Activated T-cell treated with anti-CD3 and anti-CD28 coated beads, Interleukin-2, amount 50 U/mL, for 1 hour (primary cell): ENCODE results near the gene CTCF.

Source experiments
- DNase-seq: peaks from one replicate; pipeline ENCODE4 v3.0.0-alpha.2; 2020

CTCF gene

DNA sequence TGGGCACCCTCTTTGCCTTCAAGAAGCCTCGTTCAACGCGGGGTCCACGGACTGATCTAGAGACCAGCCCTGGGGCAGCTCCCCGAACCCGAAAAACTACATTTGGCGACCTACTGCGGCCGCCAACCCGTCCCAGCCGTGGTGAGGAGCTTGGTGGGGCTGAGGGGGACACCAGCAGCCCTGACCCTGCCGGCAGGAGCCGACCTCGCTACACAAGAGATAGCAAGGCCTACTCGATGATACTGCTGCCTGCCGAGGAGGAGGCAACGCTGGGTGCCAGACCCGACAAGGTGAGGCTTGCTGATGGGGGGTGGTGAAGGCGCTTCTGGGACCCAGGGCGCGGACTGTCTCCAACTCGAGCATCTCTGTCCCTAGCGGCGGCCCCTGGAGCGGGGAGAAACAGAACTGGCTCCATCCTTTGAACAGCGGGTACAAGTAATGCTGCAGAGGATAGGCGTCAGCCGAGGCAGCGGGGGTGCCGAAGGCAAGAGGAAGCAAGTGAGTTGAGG is 92.1 kb downstream of the CTCF start:
- DNase-seq: no peak

DNA sequence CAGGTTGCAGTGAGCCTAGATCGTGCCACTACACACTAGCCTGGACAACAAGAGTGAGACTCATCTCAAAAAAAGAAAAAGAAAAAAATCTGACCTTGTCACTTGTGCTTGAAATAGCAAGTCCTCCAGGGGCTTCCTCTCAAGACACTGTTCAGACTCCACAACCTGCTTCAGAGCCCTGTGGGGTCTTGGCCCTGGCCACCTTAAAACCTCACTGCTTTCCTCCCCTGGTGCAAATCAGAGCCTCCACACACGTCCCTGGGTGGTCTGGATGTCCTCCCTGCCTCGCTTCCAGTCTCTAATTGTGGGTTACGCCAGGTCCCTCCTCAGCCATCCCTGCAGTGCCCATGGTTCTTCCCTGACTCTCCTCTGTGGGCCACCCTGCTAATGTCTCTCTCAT is 93.0 kb downstream of the CTCF start:
- no peak for DNase-seq

DNA sequence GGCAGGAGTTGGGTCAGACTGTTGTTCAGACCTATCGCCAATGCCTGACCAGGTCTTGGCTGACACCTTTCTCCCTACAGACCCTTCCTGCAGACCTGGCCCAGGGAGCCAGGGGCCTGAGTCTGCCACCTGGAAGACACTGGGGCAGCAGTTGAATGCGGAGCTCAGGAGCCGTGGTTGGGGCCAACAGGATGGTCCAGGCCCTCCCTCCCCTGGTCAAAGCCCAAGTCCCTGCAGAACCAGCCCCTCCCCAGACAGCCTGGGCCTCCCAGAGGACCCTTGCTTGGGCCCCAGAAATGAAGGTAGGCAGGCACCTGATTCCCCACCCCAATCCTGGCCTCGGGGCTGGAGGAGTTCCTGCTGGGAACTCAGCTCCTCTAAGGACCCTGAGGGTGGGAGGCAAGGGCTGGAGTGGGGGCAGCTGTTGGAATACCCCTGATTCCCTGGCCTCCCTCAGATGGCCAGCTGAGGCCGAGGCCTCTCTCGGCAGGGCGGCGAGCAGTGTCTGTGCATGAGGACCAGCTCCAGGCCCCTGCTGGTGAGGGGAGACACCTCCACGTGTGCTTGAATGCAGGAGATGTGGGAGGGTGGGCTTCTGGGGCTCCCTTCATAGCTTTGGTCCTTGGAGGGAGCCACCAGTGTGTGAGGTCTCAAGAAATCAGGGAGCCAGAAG is 94.2 kb downstream of the CTCF start:
- DNase-seq: no peak

DNA sequence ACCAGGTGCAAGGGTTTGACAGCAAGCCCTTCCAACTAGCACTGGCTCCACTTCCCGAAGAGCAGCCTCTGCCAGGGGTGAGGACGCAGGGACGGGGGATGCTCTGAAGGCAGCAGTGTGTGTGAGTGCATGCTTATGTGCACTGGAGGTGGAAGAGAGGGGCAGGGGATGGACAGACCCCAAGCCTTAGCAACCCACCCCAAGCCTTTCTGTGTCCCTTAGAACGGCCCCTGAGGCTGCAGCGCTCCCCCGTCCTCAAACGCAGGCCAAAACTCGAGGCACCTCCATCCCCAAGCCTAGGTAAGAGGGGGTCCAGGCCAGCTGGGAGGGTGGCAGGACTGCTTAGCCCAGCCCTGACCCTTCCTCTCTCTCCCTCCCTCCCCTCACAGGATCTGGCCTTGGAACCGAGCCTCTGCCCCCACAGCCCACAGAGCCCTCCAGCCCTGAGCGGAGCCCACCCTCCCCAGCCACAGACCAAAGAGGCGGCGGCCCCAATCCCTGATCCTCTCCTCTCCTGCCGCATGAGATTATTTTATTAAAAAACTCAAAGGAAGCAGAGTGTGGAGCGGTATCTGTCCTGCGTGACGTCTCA is 94.8 kb downstream of the CTCF start:
- DNase-seq: no peak

DNA sequence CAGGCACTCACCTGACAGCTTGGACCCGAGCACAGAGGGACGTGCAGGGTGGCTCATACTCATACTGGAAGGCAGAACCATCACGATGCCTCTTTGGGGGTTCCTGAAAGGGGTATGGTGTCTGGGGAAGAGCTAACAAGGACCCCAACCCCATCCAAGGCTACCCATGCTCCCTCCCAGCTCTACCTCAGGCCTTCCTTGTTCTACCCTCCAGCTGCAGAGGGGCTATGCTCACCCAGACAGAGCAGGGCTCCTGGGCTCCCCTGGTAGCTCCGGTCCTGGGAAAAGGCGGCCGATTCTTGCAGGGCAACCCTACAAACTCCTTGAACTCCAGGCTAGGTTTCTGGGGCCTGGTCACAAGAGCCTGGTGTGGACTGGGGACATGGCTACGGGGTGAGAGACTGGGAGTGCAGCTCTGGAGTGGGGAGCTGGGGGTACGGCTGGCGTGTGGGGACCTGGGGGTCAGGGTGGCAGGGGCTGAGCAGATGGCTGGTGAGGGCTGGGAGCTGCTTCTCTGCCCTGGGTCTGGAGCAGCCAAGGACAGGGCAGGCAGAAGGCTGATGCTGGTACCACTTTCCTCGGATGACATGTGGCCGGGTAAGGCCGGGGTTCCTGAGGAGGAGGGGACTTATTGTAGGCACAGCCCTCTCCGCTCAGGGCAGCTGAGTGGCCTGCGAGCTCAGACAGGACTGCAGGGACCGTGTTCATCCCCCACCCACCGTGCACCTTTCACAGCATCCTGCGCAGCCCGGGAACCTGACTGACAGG is 95.6 kb downstream of the CTCF start:
- DNase-seq: no peak

DNA sequence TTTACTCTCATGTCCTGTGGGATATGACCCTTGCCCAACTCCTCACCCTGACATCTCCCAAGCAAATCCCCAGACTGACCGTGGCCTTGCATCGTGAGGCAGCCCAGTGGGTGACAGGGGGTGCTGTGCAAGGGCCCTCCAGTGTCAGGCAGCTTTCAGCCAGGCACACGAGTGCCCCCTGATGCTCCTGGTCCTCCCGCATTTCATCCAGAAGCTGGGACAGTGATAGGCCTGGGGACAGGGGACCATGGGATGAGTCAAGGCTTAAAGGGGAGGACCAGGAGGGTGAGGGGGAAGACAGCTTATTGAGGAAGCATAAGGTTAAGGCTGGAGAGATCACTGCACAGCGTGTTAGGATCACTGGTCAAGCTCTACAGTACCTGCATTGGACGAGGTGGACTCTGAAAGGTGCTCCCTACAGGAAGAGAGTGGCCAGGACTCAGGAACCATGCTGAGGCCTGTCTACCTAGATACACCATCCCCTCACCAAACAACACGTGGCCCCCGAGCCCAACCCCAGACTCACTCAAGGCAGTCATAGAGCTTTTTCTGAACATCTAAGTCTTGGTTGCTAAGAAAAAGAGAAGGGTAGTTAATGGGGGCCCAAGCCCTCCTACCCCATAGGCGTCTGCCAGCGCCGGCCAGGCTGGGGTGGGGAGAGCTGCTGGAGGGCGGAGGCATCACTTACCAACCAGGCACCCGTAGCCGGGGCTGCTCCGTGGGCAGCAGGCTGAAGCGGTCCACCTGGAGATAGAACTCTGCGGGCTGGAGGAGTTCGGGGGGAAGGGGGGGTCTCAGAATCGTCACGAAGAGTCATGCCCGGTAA is 96.7 kb downstream of the CTCF start:
- DNase-seq: no peak

DNA sequence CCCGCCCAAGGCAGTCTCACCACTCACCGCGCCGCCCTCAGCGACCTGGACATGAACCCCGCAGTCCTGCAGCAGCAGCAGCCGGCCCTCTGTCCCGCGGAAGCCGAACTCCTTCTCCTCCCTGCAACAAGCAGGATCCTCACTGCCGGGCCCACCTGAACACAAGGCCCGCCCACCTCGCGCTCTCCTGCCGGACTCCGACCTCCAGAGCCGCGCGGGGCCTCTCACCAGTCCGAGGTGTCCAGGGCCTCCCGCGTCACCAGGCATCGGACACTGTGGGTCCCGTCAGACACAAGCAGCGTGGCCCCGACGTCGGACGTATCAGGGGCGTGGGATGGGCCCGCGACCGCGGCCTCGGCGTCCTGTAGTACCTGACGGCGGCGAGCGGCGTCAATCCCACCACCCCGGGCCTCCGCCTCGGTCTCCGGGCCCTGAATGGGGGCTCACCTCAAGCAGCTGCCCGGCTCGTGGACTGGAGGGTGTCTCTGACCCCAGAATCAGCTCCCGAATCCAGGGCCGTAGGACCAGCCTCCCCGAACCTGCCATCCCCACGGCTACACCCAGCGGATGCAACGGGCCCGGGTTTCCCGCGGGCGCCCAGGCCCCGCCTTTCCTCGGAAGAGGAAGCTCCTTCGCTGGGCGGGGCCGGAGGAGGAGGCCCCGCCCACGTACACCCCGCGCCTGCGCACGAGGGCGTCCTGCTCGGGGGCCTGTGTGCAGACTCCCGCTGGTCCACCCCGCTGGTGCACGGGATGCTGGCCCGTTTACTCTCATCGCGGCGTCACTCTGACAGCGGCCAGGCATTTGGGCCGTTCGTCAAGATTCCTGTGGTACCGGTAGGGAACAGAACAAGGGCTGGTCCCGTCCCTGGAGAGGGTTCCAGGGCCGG is 97.6 kb downstream of the CTCF start, which contains the start of gene ACD:
Gene ACD (minus strand): TSS at position 586 of the 889 bp plus-strand sequence. CDS start 40 bp downstream, at position 546.
- DNase-seq: peak; percentile 95

DNA sequence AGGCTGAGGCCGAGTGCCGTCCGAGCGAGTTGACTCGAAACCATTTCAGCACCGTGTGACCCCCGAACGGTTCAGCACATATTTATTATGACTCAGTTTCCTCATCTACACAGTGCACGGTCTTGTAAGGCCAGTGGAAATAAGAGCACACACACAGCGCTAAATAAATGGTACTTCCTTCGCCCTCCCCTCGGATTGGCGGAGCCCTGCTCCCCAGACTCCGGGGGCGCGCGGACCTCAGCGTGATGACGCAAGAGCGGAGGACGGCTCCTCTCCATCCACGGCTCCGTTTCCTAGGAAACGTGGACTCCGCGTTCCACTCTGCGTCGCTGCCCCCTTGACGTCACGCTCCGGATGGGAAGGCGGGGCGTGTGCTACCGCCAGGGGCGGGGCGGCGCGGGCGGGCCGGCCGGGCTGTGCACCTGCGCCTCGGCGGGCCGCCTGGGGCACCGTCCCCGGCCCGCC is 98.3 kb downstream of the CTCF start, which contains the start of gene PARD6A:
Gene PARD6A (plus strand): TSS at position 397 of the 465 bp plus-strand sequence. CDS start 79 bp downstream, outside the sequence.
- peak; percentile 90 for DNase-seq

DNA sequence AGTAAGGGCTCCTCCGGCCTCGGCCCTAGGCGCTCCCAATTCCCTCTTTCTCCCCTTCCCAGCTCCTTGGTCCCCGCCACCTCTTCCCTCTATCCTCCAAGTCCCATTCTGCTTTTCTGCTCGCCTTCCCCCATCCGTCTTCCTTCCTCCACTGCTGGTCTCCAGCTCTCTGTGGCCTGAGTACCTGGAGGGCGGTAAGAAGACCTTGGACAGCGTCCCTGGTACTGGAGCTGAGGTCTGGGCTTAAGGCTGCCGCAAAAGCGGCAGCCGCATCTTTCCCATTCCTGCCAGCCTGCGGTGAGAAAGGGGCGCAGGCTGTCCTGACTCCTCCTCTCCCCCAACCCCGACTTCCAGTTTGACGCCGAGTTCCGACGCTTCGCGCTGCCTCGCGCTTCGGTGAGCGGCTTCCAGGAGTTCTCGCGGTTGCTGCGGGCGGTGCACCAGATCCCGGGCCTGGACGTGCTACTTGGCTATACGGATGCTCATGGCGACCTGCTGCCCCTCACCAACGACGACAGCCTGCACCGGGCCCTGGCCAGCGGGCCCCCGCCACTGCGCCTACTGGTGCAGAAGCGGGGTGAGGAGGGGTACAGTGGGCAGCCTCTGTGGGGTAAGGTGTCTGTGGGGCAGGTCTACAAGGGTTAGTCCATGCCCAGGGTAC is 98.9 kb downstream of the CTCF start:
- DNase-seq: no peak

DNA sequence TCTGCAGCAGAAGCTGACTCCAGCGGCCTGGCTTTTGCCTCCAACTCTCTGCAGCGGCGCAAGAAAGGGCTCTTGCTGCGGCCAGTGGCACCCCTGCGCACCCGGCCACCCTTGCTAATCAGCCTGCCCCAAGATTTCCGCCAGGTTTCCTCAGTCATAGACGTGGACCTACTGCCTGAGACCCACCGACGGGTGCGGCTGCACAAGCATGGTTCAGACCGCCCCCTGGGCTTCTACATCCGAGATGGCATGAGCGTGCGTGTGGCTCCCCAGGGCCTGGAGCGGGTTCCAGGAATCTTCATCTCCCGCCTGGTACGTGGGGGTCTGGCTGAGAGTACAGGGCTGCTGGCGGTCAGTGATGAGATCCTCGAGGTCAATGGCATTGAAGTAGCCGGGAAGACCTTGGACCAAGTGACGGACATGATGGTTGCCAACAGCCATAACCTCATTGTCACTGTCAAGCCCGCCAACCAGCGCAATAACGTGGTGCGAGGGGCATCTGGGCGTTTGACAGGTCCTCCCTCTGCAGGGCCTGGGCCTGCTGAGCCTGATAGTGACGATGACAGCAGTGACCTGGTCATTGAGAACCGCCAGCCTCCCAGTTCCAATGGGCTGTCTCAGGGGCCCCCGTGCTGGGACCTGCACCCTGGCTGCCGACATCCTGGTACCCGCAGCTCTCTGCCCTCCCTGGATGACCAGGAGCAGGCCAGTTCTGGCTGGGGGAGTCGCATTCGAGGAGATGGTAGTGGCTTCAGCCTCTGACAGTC is 99.7 kb downstream of the CTCF start:
- no peak for DNase-seq

DNA sequence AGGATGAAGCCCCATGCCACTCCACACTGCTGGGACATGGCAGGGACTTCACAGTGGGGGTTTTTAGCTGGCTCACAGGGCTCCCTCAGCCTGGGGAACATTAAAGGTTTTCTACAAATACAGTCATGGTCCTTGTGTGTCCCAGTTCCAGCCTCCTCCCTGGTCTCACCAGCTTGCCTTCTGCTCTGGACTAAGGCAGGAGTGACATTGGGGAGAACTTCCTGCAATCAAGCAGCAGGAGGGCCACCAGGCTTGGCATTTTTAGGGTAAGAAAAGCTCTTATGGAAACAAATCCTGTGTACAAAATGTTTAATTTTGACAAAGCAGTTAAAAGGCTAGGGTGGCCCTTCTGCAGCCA is 100.3 kb downstream of the CTCF start:
- no peak for DNase-seq

DNA sequence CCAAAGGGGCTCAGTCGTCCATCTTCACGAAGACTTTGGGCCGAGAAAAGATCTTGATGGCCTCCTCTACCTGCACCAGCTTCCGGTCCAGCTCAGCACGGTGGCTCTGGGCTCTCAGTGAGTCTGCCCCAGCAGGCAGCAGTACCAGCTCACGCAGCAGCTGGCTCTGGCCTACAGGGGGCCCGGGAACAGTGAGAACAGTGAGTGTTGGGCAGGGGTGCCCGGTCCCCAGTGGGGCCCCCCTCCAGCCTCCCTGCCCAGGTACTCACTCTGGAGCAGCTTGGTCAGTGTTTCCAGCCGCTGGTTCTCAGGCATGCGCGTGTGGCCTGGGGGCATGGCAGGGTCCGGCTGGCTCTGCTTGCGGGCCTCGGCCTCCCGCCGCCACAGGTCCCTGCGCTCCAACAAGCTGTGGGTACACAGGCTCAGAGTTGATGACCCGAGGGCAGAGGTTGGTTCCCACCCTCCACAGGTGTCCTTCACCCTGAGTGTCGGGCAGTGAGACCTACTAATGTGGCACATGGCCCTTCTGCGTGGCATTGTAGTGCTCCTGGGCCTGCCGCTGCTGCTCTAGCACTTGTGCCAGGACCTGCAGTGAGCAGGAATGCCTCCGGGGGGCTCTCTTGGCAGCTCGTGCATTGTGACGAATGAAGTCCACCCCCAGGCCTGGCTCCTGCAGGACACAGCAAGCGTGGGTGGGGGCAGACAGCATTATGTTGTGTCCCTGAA is 101.0 kb downstream of the CTCF start:
- peak; percentile 50 for DNase-seq

DNA sequence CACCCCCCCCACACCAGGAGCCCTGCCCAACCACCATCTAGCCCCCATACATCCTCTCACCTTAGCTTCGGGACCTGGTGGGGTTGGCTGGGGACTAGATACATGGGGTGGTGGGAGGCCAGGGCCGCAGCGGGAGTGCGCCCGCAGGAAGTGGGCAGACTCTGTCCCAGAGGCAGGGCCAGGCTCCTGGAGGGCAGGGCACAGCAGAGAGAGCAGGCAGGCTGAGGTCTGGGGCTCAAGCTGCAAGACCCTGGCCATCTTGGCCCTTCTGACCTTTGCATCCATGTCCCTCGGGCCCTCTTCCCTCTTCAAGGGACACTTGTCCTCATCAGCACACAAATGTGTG is 101.5 kb downstream of the CTCF start:
- DNase-seq: no peak

DNA sequence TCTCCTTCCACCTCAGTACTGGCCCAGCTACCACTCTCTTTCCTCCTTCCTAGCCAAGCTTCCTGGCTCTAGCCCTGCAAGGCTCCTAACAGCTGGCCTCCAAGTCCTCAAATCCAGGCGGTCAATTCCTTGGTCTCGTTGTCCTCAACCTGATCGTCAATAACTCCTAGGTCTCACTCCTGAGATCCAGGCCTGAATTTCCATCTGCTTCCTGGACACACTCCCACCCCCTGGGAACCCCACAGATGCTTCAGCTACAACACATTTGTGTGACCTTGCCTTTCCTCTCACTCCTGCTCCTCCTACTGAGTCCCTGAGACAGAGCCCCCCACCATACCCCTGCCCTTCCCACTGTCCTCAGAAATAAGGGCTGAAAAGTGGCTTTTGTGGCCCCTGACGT is 101.9 kb downstream of the CTCF start:
- DNase-seq: no peak

DNA sequence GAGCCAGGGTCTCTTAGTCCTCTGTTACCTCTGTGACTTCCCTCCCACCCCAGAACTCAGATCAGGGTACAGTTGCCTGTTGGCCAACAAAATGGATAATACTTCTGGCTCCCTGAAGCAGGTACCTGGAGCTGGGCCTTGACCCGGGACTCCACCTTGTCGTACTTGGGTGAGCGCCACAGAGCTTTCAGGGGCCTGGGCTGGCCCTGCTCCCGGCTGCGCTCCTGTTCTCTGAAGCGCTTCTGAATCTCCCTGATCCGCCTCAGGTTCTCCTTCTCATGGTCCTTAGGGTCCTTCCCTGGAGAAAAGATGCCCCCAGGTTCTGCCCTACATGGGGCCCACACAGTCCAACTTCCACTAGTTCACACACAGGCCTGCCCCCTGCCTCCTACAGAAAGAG is 102.5 kb downstream of the CTCF start:
- no peak for DNase-seq

DNA sequence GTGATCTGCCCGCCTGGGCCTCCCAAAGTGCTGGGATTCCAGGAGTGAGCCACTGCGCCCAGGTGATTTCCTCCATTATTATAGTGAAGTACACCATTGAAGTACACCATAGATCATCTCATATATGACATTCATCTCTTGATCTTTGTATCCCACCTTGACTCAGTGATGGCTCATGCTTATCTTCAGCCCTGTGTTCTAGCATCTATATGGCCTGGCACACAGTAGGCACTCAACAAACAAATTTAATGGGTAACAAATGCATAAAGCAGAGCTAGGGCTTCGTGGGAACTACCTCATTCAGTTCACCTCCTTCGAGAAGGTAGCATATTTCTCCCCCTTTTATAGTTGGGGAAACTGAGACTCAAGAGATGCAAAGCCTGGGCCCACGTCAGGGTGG is 103.3 kb downstream of the CTCF start:
- DNase-seq: no peak

DNA sequence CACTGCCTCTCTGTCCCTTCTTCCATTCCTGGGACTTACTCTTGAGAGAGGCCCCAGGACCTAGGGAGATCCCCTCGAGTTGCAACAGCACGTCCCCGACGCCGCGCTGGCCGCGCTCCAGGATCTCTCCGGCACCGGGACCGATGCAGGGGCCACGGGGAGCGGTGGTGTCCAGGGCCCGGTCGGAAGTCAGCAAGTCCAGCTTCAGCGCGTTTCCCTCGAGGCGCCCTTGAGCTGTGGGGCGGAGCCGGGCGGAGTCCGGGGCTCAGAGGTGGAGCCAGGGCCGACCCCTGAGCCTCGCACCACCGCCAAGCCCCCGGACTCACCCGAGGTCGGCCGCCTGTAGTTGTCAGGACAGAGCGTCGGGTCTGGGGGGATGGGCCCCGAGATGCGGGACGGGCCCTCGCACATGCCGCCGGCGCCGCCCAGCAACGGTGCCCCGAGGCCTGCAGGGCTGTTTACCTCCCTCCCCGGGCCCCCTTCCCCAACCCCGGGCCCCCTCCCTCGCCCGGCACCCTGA is 103.8 kb downstream of the CTCF start:
- DNase-seq: no peak

DNA sequence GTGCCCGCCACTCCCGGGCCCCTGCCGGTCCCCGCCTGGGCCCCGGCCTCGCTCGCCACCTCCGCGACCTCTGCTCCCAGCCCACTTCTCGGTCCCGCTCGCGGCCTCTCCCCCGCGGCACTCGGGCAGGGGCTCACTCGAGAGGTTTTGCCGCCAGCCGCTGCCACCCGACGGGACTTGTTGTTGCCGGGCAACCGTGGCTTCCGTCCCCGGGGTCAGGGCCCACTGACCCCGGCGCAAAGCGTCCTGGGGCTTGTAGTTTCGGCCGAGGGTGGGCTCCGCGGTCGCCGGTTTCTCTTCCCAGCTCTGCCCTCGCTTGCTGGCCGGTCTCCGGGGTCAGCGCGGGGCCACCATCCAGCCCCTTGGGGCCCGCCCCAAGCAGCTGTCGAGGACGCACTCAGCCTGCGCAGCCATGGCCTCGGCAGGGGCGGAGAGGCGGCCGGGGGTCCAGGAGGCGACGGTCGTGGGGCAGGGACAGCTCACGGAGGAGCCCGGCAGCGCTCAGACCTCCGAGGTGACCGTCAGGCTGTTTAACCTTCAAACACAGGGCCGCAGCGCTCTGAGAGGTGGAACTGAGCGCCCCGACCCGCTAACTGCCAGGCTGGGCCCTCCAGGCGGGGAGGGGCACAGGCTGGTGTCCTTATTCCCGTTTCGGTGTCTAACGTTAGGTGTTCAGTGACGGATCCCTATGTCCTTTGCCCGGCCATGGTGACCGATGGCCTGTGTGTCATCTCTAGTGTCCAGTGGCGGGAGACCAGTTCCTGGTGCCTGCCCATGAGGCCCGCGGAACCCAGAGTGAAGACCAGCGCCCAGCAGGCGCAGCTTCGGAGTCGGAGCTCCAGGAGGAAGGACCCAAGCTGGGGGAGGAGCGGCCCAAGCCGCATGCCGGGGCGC is 104.5 kb downstream of the CTCF start, which contains the start of the genes C16orf86 and ENKD1:
Gene C16orf86 (plus strand): TSS at position 256 of the 894 bp plus-strand sequence. CDS start 157 bp downstream, at position 413.
Gene ENKD1 (minus strand): TSS at position 192 of the 894 bp plus-strand sequence. CDS start 308 bp downstream, outside the sequence.
- DNase-seq: peak; percentile 82
